Activated CD8-positive, alpha-beta memory T cell treated with anti-CD3 and anti-CD28 coated beads, Interleukin-2, amount 50 U/mL, for 1 hour (primary cell): Measurements from ENCODE around the gene PGAP3.

Experiments used
- DNase-seq: peaks from one replicate; pipeline ENCODE4 v3.0.0-alpha.2; 2020; ENCODE audit errors: extremely low read depth

The PGAP3 gene

GRCh38 chr17:39622380-39623006 lies 65.4 kb downstream of the PGAP3 start:
- no peak for DNase-seq

- DNase-seq: peak; percentile 63
Measured at GRCh38 chr17:39621523-39622379, 66.1 kb downstream of the PGAP3 start.
